ENCODE results near the gene SLC24A4.
A peak's percentile ranks its signal among the peaks of the same experiment; 100 is the strongest.

The SLC24A4 gene

GRCh38 chr14:92470811-92471210, 147.8 kb downstream of the SLC24A4 start:
- DNase-seq (ENCODE audit: low read depth), result peak; percentile 51
- TF ChIP-seq CTCF (conservative IDR thresholded peaks at IDR 0.05; ENCODE audit: low read length), result no peak
- no peak overlapping the region for H3K4me3 ChIP-seq (ENCODE audit: low read length)

- DNase-seq (ENCODE audit: low read depth), result peak; percentile 90
- TF ChIP-seq CTCF (conservative IDR thresholded peaks at IDR 0.05; ENCODE audit: low read length), result no peak
- no peak overlapping the region for H3K4me3 ChIP-seq (ENCODE audit: low read length)
Measured at GRCh38 chr14:92471919-92472318, 149.0 kb downstream of the SLC24A4 start.

DNA sequence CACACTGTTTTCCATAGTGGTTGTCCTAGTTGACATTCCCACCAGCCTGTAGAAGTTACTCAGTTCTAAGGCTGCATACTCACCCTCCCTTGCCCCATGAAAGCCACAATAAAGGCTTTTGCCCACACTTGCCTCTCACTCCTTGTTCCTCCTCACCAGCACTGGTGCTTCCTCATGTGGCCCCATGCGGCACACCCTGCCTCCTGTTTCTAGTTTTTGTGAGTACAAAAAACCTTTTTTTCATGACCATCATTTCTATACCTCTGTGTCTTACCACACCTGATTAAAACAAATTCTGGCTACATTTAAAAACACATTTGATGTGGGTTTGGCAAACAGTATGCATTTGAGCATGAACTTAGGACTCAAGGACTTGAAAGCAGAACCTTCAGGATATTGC, 149.9 kb downstream of the SLC24A4 start:
- H3K4me3 ChIP-seq (ENCODE audit: low read length), result no peak overlapping the region
- no peak for TF ChIP-seq CTCF (conservative IDR thresholded peaks at IDR 0.05; ENCODE audit: low read length)
- DNase-seq (ENCODE audit: low read depth), result no peak

- no peak for TF ChIP-seq CTCF (conservative IDR thresholded peaks at IDR 0.05; ENCODE audit: low read length)
- H3K4me3 ChIP-seq (ENCODE audit: low read length), result peak overlapping the region; percentile 12; the same call in 1 of the 2 replicates
Measured at GRCh38 chr14:92473261-92473968, 150.4 kb downstream of the SLC24A4 start.

DNA sequence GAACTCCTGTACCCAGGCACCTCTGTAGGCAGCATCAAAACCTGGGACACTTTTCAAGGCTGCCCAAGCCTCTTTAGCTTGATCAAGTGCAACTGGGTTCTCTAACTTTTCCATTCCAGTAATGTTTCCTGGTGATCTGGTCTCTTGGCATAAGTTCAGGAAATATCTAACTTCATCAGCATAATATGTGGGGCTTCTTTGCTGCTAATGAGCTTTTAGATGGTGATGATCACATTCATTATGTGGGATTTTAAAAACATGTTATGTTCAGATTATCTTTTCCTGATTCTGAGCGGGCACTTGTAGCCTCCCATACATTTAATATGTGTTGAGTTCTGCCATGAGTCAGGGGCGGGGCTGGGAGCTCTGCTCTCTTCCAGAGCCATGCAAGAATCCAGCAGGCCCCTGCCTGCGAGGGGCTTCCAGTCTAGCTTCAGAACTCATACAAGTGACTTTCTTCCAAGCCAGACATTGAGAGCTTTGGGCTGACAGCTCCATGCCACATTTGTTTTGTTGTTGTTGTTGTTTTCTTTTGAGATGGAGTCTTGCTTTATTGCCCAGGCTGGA, 151.1 kb downstream of the SLC24A4 start:
- TF ChIP-seq CTCF (conservative IDR thresholded peaks at IDR 0.05; ENCODE audit: low read length), result no peak
- no peak for DNase-seq (ENCODE audit: low read depth)
- no peak overlapping the region for H3K4me3 ChIP-seq (ENCODE audit: low read length)

More at GRCh38 chr14:92473261-92473968, 150.4 kb downstream of the SLC24A4 start:
- DNase-seq (ENCODE audit: low read depth), result peak; percentile 86

DNA sequence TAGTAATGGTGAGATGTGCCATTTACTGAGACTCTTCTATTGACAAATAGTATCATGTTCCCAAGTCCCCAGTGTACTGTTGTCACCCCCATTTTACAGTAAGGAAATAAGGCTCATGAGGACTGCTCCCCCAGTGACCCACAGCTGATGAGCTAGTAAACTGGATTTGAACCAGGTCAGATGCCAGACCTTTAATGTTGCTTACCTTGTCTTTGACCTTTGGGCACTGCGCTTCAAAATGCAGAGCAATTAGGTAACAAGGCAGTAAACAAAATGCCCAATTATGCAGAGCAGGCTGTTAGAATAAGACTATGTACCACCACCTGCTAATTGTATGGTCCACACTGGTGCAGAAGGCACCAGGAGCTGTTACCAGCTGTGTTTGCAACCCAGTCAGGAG, 152.1 kb downstream of the SLC24A4 start:
- no peak overlapping the region for H3K4me3 ChIP-seq (ENCODE audit: low read length)
- DNase-seq (ENCODE audit: low read depth), result no peak
- no peak for TF ChIP-seq CTCF (conservative IDR thresholded peaks at IDR 0.05; ENCODE audit: low read length)
